ENCODE data around the gene CORO1A.
"Not testable (repeated sequence)": the region's sequence is repeated elsewhere in the genome, so short reads cannot be mapped to it uniquely, and the experiment has no call there.

CORO1A gene

DNA sequence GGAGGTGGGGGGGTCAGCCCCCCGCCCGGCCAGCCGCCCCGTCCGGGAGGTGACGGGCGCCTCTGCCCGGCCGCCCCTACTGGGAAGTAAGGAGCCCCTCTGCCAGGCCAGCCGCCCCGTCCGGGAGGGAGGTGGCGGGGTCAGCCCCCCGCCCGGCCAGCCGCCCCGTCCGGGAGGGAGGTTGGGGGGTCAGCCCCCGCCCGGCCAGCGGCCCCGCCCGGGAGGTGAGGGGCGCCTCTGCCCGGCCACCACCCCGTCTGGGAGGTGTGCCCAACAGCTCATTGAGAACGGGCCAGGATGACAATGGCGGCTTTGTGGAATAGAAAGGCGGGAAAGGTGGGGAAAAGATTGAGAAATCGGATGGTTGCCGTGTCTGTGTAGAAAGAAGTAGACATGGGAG lies 13.3 kb upstream of the CORO1A start:
- DNase-seq (ENCODE audit: low read depth) = not testable (repeated sequence)

DNA sequence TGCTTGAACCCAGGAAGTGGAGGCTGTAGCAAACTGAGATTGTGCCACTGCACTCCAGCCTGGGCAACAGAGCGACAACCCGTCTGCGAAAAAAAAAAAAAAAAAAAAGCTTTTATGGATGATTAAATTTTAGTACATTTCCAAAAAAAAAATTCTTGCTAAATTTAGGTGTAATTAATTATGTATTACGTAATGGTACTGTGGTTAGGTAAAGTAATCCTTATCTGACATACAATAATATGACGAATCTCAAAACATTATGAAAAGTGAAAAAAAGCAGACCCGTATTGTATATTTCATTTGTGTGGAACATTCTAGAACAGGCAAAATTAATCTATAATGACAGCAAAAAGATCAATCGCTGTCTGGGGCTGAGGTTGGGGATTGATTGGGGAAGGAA lies 10.3 kb upstream of the CORO1A start:
- DNase-seq (ENCODE audit: low read depth) = no peak

GRCh38 chr16:30176876-30177275 lies 6.5 kb upstream of the CORO1A start:
- DNase-seq (ENCODE audit: low read depth) = not testable (repeated sequence)

GRCh38 chr16:30179195-30179594 lies 4.2 kb upstream of the CORO1A start:
- no peak for DNase-seq (ENCODE audit: low read depth)

- DNase-seq (ENCODE audit: low read depth) = no peak
Observed at GRCh38 chr16:30179931-30180330, 3.5 kb upstream of the CORO1A start.

DNA sequence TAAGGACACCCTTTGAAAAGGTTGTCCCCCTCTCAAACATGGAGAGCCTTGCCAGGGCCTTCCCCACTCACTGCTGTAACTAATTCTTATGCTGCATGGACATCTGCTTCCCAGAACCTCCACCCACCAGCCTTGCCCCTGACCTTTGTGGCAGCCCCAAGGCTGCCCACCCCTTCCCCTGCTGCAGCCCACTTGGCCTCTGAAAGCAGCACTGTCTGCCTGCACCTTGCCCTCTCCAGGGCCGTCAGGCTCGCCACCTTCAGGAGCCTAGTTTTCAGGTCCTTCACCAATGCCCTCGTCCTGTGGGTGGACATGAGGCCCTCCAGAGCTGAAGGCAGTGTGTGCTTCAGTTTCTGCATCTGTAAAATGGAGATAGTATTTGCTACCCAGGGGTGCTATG lies 2.7 kb upstream of the CORO1A start:
- DNase-seq (ENCODE audit: low read depth) = no peak

DNA sequence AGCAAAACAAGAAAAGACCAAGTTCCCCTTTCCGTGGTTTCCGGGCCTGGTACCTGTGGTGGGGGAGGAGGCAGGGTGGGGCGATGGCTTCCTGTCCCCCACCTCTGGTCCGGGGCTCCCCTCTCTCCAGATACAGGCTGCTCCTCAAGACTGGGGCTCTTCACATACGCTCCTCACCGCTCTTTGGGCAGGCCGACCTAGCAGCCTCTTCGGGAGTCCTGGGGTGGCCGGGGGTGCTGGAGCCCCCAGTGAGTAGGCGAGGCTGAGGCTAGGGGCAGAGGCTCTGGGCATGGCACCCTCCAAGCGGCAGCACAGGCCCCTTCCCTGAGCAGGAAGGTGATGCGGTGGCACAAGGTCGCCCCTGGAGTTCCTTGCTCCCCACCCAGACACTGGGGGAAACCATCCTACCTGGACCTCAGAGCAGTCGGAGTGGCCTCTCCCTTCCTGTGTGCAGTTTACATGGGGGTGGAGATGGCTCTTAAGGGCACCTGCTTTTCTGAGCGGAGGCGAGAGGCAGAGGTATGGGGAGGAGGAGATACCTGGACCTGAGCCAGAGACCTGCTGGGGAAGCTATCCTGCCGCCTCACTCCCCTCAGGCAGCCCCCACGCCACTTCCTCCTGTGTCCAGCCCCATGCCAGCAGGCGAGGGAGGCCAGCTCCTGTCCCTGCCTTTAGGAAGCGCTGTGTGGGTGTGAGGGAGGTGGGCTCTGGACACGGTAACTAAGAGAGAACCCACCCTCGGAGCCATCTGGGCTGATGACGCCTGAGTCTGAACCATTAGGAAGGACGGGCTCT lies 891 bp downstream of the CORO1A start:
- DNase-seq (ENCODE audit: low read depth) = peak; percentile 69

DNA sequence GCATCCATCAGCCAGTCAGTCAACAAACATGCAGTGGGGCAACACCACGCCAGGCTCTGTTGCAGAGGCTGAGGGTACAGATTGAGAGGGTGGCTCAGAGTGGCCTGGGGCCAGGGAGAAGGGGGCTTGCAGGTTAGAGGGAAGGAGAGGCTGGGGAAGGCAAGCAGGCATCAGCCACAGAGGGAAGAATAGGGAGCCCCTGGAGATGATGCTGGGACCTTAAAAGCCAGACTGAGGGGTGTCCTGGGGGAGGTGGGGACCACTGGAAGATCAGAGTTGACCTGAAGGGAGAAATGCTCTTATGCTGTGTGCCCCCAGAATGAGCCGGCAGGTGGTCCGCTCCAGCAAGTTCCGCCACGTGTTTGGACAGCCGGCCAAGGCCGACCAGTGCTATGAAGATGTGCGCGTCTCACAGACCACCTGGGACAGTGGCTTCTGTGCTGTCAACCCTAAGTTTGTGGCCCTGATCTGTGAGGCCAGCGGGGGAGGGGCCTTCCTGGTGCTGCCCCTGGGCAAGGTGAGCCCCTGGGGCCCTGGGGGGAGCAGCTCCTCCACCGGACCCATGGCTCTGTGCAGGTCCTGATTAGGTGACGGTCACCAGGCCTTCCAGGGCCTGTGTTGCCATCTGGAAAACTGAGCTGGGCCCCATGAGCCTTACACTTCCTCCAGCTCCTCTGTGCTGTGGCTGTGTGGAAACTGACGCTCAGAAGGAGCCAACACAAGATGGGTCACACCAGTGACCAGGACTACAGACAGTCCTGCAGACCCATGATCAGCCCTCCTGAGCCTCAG lies 1.7 kb downstream of the CORO1A start:
- DNase-seq (ENCODE audit: low read depth) = peak; percentile 7

DNA sequence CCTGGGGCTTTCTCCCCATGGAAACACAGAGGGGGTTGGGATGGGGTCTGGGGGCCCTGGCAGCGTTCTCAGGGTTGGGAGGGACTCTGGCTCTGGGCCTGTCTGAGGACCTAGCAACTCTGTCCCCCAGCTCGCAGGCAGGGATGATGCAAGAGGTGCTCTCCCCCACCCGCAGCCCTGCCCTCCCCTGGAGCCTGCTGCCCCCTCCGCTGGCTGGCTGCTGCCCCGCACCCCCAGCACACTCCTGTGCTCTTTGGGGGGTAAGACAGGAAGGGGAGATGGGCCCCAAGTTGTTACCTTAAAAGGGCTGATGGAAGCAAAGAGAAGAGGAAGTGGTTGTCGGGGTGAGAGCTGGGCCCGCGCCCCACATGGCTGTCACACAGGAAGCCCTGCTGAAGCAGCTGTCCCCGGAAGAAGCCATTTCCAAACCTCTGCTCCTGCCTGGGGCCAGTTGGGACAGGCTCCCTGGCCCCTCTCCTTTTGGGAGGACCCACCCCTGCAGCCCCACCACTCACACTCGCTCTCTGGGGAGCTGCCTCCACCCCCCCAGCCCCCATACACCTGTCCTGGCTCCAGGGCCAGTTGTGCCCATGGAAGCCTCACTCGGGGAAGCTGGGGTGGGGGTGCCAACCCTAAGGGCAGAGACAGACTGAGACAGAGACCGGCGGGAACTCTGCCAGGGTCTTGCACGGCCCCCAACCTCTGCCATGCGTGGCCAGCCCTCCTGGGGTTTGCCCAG lies 2.5 kb downstream of the CORO1A start:
- peak; percentile 73 for DNase-seq (ENCODE audit: low read depth)

DNA sequence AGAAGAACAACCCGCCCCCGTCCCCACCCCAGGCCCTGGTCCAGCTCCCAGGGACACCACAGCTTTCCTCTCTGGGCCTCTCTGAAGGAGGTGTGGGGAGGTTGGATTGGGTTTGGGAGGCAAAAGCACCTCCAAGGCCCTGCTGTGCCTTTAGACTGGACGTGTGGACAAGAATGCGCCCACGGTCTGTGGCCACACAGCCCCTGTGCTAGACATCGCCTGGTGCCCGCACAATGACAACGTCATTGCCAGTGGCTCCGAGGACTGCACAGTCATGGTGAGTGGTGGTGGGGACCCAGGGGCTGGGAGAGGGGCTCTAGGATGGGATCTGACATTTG lies 3.0 kb downstream of the CORO1A start:
- DNase-seq (ENCODE audit: low read depth) = no peak

- DNase-seq (ENCODE audit: low read depth) = peak; percentile 82
Observed at GRCh38 chr16:30186782-30187555, 3.6 kb downstream of the CORO1A start.

GRCh38 chr16:30187556-30187865 lies 4.1 kb downstream of the CORO1A start:
- no peak for DNase-seq (ENCODE audit: low read depth)

DNA sequence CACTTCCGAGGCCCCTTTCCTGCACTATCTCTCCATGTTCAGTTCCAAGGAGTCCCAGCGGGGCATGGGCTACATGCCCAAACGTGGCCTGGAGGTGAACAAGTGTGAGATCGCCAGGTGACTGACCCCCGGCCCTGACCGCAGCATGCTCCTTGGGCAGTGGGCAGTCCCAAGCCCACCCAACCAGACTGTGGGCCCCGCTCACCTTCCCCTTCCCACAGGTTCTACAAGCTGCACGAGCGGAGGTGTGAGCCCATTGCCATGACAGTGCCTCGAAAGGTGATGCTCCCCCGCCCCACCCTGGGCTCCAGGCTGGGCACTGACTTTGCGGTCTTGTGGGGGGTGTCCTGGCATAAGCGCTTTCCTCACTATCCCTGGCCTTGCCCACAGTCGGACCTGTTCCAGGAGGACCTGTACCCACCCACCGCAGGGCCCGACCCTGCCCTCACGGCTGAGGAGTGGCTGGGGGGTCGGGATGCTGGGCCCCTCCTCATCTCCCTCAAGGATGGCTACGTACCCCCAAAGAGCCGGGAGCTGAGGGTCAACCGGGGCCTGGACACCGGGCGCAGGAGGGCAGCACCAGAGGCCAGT lies 4.7 kb downstream of the CORO1A start:
- no peak for DNase-seq (ENCODE audit: low read depth)

DNA sequence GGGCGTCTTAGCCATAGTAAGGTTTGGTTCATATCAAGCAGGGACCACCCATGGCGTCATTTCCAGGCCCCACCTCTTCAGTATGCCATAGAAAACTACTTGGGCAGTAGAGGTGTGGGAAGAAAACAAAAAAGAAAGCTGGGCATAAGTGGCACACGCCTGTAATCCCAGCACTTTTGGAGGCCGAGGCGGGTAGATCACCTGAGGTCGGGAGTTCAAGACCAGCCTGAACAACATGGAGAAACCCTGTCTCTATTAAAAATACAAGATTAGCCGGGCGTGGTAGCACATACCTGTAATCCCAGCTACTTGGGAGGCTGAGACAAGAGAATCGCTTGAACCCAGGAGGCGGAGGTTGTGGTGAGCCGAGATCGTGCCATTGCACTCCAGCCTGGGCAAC lies 7.8 kb downstream of the CORO1A start:
- not testable (repeated sequence) for DNase-seq (ENCODE audit: low read depth)

- DNase-seq (ENCODE audit: low read depth) = not testable (repeated sequence)
Observed at GRCh38 chr16:30193098-30193497, 9.7 kb downstream of the CORO1A start.

DNA sequence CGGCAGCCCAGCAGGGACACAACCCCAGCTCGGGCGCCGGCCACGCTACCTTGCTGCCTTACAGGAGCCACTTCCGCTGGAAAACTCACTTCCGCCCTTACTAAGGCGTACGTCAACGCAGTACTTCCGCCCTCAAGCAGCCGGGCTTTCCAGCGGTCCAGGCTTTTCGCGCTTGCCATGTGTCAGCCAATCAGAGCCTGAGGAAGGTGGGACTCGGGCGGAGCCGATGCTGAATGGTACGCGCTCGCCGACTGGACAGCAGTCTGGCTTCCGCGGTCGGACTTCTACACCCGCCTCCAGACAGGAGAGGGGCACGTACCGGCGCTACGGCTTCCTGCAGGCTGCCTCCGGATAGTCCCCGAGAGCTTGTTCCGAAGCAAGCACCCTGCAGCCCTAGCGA lies 10.2 kb downstream of the CORO1A start, which contains the start of the genes BOLA2B and SLX1A:
TSS of gene BOLA2B (minus strand) at position 52 of the 400 bp plus-strand sequence. CDS start 71 bp downstream, outside the sequence.
TSS of gene SLX1A (plus strand) at position 261 of the 400 bp plus-strand sequence. CDS start 210 bp downstream, outside the sequence.
- not testable (repeated sequence) for DNase-seq (ENCODE audit: low read depth)

DNA sequence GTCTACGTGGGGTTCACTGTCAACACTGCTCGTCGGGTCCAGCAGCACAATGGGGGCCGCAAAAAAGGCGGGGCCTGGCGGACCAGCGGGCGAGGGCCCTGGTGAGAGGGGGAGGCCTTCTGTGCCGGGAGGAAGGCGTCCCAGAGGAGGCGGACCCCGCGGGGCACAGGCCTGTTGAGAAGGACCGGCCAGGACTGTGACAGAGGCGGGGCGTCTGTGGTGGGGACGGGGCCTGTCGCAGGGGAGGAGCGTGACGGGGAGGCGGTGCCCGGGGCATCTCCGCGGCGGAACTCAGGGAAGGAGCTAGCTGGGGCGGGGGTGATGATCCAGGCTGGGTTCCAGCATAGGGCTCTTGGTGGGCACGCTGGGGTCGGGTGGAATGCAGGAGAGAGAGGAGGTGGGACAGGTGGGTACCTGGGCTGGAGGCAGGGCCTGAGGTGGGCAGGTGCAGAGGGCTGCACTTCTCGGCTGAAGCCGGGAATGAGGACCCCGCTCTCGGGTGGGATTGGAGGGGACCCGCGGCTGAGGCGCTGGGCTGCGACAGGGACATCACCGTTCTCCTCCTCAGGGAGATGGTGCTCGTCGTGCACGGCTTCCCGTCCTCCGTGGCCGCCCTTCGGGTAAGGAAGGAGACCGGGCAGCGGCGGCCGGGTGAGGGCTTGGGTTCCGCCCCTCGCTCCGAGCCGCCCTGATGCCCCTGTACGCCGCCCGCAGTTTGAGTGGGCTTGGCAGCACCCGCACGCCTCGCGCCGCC lies 10.9 kb downstream of the CORO1A start:
- not testable (repeated sequence) for DNase-seq (ENCODE audit: low read depth)

DNA sequence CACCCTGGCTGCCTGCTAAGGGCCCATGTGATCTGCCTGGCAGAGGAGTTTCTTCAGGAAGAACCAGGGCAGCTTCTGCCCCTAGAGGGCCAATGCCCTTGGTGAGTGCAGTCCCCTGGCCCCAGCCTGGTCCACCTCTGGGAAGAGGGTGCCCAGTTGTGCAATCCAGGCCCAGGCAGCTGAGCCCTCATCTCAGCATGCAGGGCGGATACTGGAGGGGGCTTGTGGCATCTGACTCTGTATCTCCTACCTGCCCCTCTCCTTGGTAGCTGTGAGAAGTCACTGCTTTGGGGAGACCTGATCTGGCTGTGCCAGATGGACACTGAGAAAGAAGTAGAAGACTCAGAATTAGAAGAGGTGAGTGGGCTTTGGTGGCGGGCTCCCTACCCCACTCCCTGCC lies 13.6 kb downstream of the CORO1A start:
- not testable (repeated sequence) for DNase-seq (ENCODE audit: low read depth)

DNA sequence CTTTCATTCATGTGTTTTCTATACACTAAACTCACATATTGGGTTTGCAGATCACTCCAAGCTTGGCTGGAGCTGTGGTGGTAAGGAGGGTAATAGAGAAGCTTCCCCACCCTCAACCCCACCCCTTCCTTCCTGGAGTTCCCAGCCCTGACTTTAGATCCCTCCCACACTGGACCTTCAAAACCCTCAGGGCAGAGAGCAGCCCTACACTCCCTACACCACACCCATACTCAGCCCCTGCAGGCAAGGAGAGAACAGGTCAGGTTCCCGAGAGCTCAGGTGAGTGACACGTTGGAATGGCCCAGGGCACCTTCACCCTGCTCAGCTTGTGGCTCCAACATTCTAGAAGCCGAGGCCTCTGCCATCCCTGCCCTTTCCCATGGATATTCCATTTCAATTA lies 15.6 kb downstream of the CORO1A start, which contains the start of gene SULT1A3:
TSS of gene SULT1A3 (plus strand) at position 207 of the 400 bp plus-strand sequence. CDS start 1,474 bp downstream, outside the sequence.
- not testable (repeated sequence) for DNase-seq (ENCODE audit: low read depth)

- DNase-seq (ENCODE audit: low read depth) = not testable (repeated sequence)
Observed at GRCh38 chr16:30199608-30200343, 16.4 kb downstream of the CORO1A start.

Data from activated gamma-delta T cell treated with anti-CD3 and anti-CD28 coated beads, Interleukin-2, amount 50 U/mL, for 16 hours (primary cell).